Activated CD4-positive, alpha-beta T cell treated with anti-CD3 and anti-CD28 coated beads, Interleukin-2, amount 10 ng/mL, durations not matched to agents 24 days and 14 days (primary cell): Measurements from ENCODE around the gene CCDC160. TPM values are rescaled to one million over a fixed set of nuclear protein-coding genes. Genes with fewer than 3 reads are reported as not detected.
"Not testable (repeated sequence)": the region's sequence is repeated elsewhere in the genome, so short reads cannot be mapped to it uniquely, and the experiment has no call there.

Source experiments
- DNase-seq: peaks from one replicate; pipeline ENCODE4 v3.0.0; 2022
- H3K27ac Mint-ChIP-seq: one replicate; pipeline ENCODE4 v1.8.0; 2022; ENCODE audit warnings: mild to moderate bottlenecking, mixed read lengths
- H3K27me3 Mint-ChIP-seq: one replicate; pipeline ENCODE4 v1.8.0; 2022; ENCODE audit warnings: mixed read lengths
- H3K36me3 Mint-ChIP-seq: one replicate; pipeline ENCODE4 v1.8.0; 2022; ENCODE audit warnings: low read depth, mild to moderate bottlenecking, mixed read lengths
- H3K4me1 Mint-ChIP-seq: one replicate; pipeline ENCODE4 v1.8.0; 2021; ENCODE audit warnings: mixed read lengths
- H3K4me3 Mint-ChIP-seq: one replicate; pipeline ENCODE4 v1.8.0; 2022; ENCODE audit warnings: mild to moderate bottlenecking, moderate library complexity, mixed read lengths
- H3K9me3 Mint-ChIP-seq: one replicate; pipeline ENCODE4 v1.8.0; 2021; ENCODE audit warnings: mixed read lengths
- intact Hi-C: fragments of 100-400 bp; cut with micrococcal nuclease; formaldehyde crosslinking; loops from one replicate; pipeline ENCODE4 v1.15.1; 2023
- total RNA-seq: library from RNA; stranded (reverse); gene quantifications from 2 replicates; pipeline ENCODE4 v1.2.3, GENCODE V29; 2022

CCDC160 gene
- total RNA-seq = not detected in 2 replicates

DNA sequence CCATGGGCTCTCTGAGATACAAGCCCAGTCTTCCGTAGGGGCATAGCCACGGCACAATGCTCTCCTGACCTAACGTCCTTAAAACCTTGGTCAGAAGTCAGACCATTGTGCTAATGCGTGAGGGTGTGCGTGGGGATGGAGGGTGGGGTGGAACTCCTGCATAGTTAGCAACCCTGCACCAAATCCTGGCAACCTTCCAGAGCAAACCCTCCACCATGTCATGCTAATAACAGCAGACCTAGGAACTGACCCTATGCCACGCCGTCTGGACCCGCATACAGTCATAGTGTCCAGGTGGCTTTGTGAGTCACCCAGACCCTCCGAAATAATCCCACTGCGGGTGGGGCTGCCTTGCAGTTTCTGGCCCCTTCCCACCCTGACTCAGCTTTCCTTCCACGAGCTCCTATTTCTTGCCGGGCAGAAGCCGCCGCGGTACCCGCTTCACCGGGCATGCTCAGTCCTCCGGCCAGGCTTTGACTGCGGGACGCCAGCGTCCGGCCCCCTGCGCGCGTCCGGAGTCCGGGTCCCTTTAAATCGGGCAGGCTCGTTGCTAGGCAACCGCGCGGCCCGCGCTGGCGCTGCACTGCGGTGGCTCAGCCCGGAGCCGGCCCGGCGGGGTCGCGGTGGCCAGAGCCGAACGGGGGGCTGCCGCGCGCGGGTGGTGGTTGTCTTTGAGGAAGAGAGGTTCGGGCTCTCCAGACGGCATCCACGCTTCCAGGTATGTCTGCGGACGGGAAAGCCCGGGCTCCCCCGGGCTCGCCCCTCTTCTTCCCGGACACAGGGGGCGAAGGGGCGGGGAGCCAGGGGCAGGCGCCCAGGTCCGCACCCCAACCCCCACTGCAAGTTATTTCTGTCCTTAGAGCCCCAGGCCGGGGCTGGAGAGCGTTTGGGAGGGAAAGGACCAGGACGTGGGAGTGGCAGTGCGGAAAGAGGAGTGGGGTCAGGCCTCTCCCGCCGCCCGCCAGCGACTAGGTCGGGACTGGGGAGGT lies at the start of gene CCDC160:
Gene CCDC160 (plus strand): TSS at position 557 of the 989 bp plus-strand sequence. CDS start 7,619 bp downstream, outside the sequence.
- Mint-ChIP-seq H3K4me3 (peak within 1 kb of the TSS; percentile 59), H3K4me1 (peaks cover 11% of the 10 kb centered on the region), H3K9me3 (no peaks in the 10 kb centered on the region), H3K36me3 (no peaks in the 10 kb centered on the region), H3K27ac (no peak within 1 kb of the TSS), H3K27me3 (peaks cover 2% of the 10 kb centered on the region)
- DNase-seq = peak; percentile 72
- intact Hi-C loops = loop anchor here (5.0 kb wide), 1 partner anchor 50 kb away; no protein-coding TSS in a partner anchor

DNA sequence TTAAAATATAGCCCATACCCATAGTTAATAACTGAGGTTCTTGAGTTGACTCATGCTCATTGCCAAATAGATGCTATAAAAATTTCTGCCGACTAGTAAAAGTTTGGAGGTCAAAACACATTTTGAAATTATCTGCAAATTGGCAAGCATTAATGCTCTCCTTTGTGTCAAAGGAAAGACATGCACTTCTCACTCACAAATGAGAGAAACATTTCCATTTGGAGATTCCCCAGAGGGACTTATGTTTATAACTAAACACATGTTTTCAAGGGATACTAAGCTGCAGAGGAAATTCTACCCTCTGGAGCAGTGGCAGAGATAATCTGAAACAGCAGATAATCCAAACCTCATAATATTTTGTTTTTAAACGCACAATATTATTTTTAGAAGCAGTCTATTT lies 45.7 kb upstream of the CCDC160 start:
- peaks cover 14% of the 10 kb centered on the region for H3K4me1 Mint-ChIP-seq
- no peak for DNase-seq
- peaks cover 6% of the 10 kb centered on the region for H3K36me3 Mint-ChIP-seq
- H3K27me3 Mint-ChIP-seq = no peaks in the 10 kb centered on the region
- H3K9me3 Mint-ChIP-seq = no peaks in the 10 kb centered on the region
- no peak overlapping the region for H3K27ac Mint-ChIP-seq
- no peak overlapping the region for H3K4me3 Mint-ChIP-seq
- intact Hi-C loops = no loop called here

DNA sequence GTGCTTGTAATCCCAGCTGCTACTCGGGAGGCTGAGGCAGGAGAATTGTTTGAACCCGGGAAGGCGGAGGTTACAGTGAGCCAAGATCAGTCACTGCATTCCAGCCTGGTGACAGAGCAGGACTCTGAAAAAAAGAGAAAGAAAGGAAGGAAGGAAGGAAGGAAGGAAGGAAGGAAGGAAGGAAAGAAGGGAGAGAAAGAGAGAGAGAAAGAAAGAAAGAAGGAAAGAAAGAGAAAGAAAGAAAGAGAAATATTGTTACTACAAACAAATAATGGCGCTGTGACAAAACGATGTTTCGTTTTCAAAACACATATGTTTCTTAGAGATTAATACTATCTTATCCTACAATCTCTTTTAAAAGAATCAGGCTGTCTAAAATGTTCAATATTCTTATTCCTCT lies 42.1 kb upstream of the CCDC160 start:
- peaks cover 2% of the 10 kb centered on the region for H3K36me3 Mint-ChIP-seq
- no peak overlapping the region for H3K4me3 Mint-ChIP-seq

DNA sequence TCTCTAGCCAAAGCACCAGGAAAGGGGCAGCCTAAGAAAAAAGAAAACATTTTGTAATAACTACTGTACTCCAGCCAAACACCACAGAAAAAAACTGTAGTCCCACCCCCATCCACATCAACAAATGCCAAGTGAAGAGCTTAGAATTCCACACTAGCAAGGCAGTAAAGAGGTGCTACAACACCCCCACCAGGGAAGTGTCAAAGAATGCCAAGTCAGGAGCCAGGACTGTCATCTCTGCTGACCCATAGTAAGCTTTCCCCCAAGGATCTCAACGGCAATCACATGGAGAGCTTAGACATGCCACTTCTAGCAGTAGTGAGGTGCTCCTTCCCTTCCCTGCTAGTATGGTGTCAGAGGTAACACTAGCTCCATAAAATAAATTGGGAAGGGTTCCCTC lies 34.4 kb upstream of the CCDC160 start:
- intact Hi-C loops = no loop called here
- DNase-seq = no peak
- no peaks in the 10 kb centered on the region for H3K27me3 Mint-ChIP-seq
- no peak overlapping the region for H3K27ac Mint-ChIP-seq
- peaks cover 2% of the 10 kb centered on the region for H3K36me3 Mint-ChIP-seq
- H3K4me1 Mint-ChIP-seq = no peaks in the 10 kb centered on the region
- H3K9me3 Mint-ChIP-seq = peaks cover 10% of the 10 kb centered on the region
- no peak overlapping the region for H3K4me3 Mint-ChIP-seq

More for the DNA sequence above, 42.1 kb upstream of the CCDC160 start:
- Mint-ChIP-seq H3K27ac (no peak overlapping the region), H3K4me1 (peaks cover 3% of the 10 kb centered on the region), H3K9me3 (no peaks in the 10 kb centered on the region), H3K27me3 (no peaks in the 10 kb centered on the region)
- DNase-seq = no peak
- intact Hi-C loops = no loop called here

DNA sequence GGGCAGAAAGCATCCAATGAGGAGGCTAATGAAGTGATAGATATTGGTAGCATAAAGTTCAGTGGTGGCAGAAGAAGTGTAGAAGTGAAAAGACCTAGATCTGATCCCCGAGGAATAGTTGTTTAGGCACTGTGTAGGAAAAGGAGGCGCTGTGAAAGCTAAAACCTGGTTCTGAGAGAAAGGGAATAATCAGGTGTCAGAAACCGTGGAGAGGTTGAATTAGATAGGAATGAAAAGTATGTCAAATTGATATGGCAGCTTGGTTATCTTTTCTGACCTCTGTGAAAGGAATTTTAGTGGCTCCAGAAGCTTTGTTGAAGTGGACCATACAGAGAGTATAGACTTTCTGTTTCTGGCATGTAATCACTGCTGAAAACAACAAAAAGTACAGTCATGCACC lies 30.8 kb upstream of the CCDC160 start:
- Mint-ChIP-seq H3K27ac (no peak overlapping the region), H3K9me3 (peaks cover 10% of the 10 kb centered on the region), H3K27me3 (peaks cover 2% of the 10 kb centered on the region), H3K4me1 (no peaks in the 10 kb centered on the region), H3K36me3 (peaks cover 2% of the 10 kb centered on the region), H3K4me3 (no peak overlapping the region)
- no peak for DNase-seq
- intact Hi-C loops = no loop called here

DNA sequence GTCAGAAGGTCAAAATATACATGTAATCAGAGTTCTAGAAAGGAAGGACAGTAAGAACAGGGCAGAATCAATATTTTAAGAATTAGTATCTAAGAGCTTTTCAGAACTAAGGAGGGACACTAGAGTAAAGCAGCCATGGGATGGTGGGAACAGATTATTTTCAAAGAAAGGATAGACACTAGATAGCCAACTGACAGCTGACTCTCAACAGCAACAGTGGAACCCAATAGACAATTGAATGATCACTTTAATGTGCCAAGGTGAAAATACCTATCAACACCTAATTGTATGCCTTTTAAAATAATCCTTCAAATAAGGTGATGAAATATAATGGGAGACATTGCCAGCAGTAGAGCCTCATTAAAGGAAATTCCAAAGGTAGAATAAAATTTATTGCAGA lies 26.5 kb upstream of the CCDC160 start:
- H3K27me3 Mint-ChIP-seq = peaks cover 2% of the 10 kb centered on the region

DNA sequence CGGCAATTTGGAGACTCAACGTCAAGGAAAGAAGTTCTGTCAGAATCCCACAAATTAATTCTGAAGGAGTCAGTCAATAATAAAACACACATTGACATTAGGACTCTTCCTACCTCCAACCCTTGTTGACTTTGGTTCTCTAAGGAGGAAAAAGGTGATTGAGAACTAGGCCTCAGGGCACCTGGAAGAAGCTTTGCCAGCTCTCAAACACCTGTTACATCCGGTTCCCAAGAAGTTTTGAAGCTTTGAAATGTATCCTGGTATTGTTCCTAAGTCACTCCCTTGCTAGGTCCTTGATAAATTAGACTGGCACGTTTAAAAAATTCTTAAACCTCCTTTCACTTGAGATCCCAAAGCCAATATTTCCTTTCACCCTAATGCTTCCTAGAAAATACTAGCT lies 1.7 kb upstream of the CCDC160 start:
- DNase-seq = no peak
- H3K9me3 Mint-ChIP-seq = no peaks in the 10 kb centered on the region
- no peak overlapping the region for H3K27ac Mint-ChIP-seq
- peaks cover 5% of the 10 kb centered on the region for H3K27me3 Mint-ChIP-seq
- no peaks in the 10 kb centered on the region for H3K36me3 Mint-ChIP-seq
- H3K4me3 Mint-ChIP-seq = no peak overlapping the region
- intact Hi-C loops = loop anchor here (5.0 kb wide), 1 partner anchor 48 kb away; no protein-coding TSS in a partner anchor
- H3K4me1 Mint-ChIP-seq = peaks cover 8% of the 10 kb centered on the region

More for the DNA sequence above, 26.5 kb upstream of the CCDC160 start:
- intact Hi-C loops = no loop called here
- no peaks in the 10 kb centered on the region for H3K4me1 Mint-ChIP-seq
- no peak for DNase-seq
- H3K9me3 Mint-ChIP-seq = peaks cover 4% of the 10 kb centered on the region
- H3K4me3 Mint-ChIP-seq = no peak overlapping the region
- H3K27ac Mint-ChIP-seq = no peak overlapping the region
- no peaks in the 10 kb centered on the region for H3K36me3 Mint-ChIP-seq

DNA sequence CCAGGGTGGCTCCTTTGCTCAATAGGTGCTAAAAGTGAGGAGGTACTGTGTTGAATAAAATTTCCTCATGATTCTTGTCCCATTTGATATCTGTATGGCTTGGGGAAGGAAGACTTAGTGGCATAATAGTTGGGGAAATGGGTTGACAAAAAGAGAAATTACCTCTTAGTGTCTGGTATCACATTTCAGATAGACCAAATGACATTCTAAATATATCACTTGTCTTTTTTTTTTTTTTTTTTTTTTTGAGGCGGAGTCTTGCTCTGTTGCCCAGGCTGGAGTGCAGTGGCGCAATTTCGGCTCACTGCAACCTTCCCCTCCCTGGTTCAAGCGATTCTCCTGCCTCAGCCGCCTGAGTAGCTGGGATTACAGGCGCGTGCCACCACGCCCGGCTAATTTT lies 1.2 kb downstream of the CCDC160 start:
- H3K9me3 Mint-ChIP-seq, H3K27me3 Mint-ChIP-seq, H3K36me3 Mint-ChIP-seq, DNase-seq, H3K4me3 Mint-ChIP-seq, H3K27ac Mint-ChIP-seq: not testable (repeated sequence)
- intact Hi-C loops = loop anchor here (5.0 kb wide), 1 partner anchor 51 kb away; no protein-coding TSS in a partner anchor
- peaks cover 17% of the 10 kb centered on the region for H3K4me1 Mint-ChIP-seq

DNA sequence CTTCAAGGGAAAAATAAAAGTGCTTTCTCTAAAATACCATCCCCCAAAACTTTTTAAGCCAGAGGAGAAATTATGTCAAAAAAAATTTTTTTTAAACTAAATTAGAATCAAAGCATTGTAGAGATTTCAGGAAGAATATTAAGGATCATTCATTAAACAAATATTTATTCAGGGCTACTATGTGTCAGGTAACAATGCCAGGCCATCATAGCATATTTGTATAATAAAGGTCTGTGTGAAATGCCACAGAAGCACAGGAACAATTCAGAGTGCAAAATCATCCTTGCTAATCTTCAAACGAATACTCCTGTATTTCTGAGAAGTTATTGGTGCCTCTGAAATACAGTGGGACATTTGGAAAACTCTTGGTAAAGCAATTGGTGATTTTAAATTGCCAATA lies 2.0 kb downstream of the CCDC160 start:
- Mint-ChIP-seq H3K9me3 (no peaks in the 10 kb centered on the region), H3K36me3 (no peaks in the 10 kb centered on the region), H3K4me1 (peaks cover 17% of the 10 kb centered on the region), H3K27ac (no peak overlapping the region), H3K27me3 (peaks cover 2% of the 10 kb centered on the region), H3K4me3 (no peak overlapping the region)
- intact Hi-C loops = loop anchor here (5.0 kb wide), 1 partner anchor 52 kb away; no protein-coding TSS in a partner anchor
- no peak for DNase-seq

DNA sequence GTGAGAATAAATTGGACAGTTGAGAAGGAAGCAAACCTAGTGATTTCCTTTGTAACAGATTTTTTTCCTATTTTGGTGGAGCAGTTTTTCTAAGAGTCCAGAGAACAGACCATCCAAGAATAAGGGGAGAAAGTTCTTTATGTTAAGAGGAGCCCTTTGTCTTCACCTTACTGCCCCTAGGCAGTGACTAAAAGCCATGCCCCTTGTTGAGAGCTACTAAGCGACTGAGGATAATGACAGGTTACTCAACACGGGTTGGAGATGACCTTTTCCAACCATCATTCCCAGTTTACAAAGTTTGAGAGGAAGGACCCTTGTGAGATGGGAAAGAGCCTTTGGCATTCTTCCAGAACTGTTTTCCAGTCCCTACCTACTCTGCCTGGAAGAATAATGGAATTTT lies 3.2 kb downstream of the CCDC160 start:
- peaks cover 17% of the 10 kb centered on the region for H3K4me1 Mint-ChIP-seq
- no peaks in the 10 kb centered on the region for H3K9me3 Mint-ChIP-seq
- H3K4me3 Mint-ChIP-seq = no peak overlapping the region
- intact Hi-C loops = no loop called here
- H3K27me3 Mint-ChIP-seq = peaks cover 6% of the 10 kb centered on the region
- H3K27ac Mint-ChIP-seq = no peak overlapping the region
- DNase-seq = no peak
- no peaks in the 10 kb centered on the region for H3K36me3 Mint-ChIP-seq

DNA sequence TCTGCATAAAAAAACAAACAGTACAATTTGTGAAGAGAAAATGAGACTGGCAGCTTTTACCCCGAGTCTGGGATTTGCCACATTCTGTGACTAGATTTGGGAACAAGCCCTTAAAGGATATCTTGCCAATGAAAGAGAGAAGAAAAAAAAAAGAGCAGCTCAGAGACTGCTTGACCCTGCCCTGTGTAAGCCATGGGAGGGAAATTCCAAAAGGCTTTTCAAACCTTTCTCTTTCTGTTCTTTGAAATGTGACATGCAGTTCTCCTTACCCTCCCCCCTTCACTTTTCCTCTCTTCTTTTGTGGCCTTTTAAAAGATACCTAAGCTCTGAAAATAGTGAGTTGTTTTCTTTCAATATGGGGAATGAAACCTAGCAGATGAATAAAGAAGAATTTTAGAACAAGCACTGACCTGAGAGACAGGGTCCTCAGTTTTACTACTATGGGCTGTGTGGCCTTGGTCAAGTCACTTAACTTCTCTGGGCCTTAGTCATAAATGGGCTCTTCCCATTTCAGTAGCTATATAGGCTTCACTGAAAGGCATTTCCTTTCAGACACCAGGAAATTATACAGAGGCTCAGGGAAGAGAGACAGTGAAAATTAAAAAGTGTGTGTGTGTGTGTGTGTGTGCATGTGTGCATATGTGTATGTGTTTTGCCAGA lies 5.1 kb downstream of the CCDC160 start:
- H3K4me3 Mint-ChIP-seq = no peak overlapping the region
- intact Hi-C loops = no loop called here
- H3K9me3 Mint-ChIP-seq = no peaks in the 10 kb centered on the region
- peak overlapping the region; percentile 58 for H3K27ac Mint-ChIP-seq
- no peak for DNase-seq
- no peaks in the 10 kb centered on the region for H3K36me3 Mint-ChIP-seq
- peaks cover 9% of the 10 kb centered on the region for H3K27me3 Mint-ChIP-seq
- H3K4me1 Mint-ChIP-seq = peaks cover 17% of the 10 kb centered on the region

DNA sequence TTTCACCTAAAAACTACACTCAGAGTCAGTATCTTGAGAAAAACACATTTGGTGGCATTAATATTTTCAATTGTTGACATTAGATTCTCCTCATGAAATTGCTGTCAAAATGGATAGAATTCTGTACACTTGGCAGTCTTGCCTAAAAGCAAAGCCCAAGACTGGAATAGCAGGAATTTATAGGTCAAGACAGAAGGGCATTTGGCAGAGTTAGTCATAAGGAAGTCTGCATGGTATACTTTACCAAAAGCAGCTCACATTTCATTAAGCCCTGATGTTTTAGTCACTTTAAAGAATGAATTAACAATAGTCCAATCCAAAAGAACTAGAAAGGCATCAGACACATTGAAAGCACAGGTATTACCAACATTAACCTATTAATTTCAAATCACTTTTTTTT lies 7.1 kb downstream of the CCDC160 start:
- DNase-seq = no peak
- intact Hi-C loops = no loop called here

DNA sequence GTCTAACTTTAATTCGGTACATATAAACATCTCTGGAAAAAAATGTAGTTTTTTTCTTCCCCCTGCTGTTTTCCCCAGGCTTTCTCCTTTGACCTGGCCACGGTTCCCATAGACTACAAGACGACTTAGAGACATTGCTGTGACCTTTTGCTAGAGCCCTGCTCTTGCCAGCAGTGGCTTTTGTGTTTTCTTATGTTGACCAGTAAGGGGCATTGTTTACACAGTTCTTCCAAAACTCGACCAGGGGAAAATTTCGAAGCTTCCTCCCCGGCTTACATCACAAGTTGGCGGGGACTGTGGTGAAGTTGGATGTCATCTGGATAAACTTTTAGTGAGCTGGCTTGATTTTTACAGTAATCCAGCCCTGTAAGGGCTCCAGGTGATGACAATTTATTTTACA lies 9.3 kb downstream of the CCDC160 start:
- Mint-ChIP-seq H3K9me3 (no peaks in the 10 kb centered on the region), H3K4me1 (peaks cover 11% of the 10 kb centered on the region), H3K4me3 (no peak overlapping the region), H3K27ac (no peak overlapping the region), H3K36me3 (no peaks in the 10 kb centered on the region), H3K27me3 (peaks cover 9% of the 10 kb centered on the region)
- intact Hi-C loops = no loop called here
- no peak for DNase-seq

More for the DNA sequence above, 7.1 kb downstream of the CCDC160 start:
- H3K27ac Mint-ChIP-seq = no peak overlapping the region
- H3K27me3 Mint-ChIP-seq = peaks cover 9% of the 10 kb centered on the region
- H3K4me3 Mint-ChIP-seq = no peak overlapping the region
- no peaks in the 10 kb centered on the region for H3K36me3 Mint-ChIP-seq
- H3K4me1 Mint-ChIP-seq = peaks cover 17% of the 10 kb centered on the region
- H3K9me3 Mint-ChIP-seq = no peaks in the 10 kb centered on the region

DNA sequence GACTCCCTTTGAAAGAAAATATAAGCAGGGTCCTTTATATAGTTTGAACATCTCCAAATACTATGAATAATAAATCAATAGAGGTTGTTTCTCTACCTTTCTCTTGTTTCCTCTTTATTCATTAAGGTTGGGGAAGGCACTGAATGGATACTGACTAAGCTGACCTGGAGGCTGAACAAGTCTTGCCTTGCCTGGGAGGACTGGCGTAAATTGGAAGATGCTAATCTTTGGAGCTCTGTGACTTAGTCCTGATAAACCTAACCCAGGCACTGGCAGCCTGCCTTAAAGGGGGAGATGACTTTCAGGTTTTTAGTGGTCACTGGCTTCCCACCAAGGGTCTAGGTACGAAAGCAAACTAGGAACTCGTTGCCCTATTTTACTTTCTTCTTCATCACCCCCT lies 10.5 kb downstream of the CCDC160 start:
- H3K27me3 Mint-ChIP-seq = peaks cover 9% of the 10 kb centered on the region
- H3K4me1 Mint-ChIP-seq = peaks cover 3% of the 10 kb centered on the region
- intact Hi-C loops = no loop called here
- no peak overlapping the region for H3K27ac Mint-ChIP-seq
- DNase-seq = no peak
- no peaks in the 10 kb centered on the region for H3K9me3 Mint-ChIP-seq
- no peak overlapping the region for H3K4me3 Mint-ChIP-seq
- no peaks in the 10 kb centered on the region for H3K36me3 Mint-ChIP-seq
